ENCODE results near the gene CEBPE. TPM values are rescaled to one million over a fixed set of nuclear protein-coding genes. Genes with fewer than 3 reads are reported as not detected.

The CEBPE gene
- total RNA-seq, 1 experiment from 2014 or later: not detected

- no peak for DNase-seq
- H3K9me3 Mint-ChIP-seq (ENCODE audit: low read depth, unreplicated experiment): no peaks in the 10 kb centered on the region
- CTCF ChIA-PET: no interaction called here
- peaks cover 35% of the 10 kb centered on the region for H3K27me3 Mint-ChIP-seq (ENCODE audit: unreplicated experiment)
- intact Hi-C loops (cut with micrococcal nuclease; ENCODE audit: unreplicated experiment): no loop called here
- H3K36me3 Mint-ChIP-seq (ENCODE audit: insufficient read depth, unreplicated experiment): no peaks in the 10 kb centered on the region
- H3K4me1 Mint-ChIP-seq (ENCODE audit: low read depth, unreplicated experiment): no peaks in the 10 kb centered on the region
- no TSS peak for BruUV-seq (replicated peaks)
- no peak overlapping the region for H3K27ac Mint-ChIP-seq (ENCODE audit: unreplicated experiment)
- TF ChIP-seq, protein P1, sequence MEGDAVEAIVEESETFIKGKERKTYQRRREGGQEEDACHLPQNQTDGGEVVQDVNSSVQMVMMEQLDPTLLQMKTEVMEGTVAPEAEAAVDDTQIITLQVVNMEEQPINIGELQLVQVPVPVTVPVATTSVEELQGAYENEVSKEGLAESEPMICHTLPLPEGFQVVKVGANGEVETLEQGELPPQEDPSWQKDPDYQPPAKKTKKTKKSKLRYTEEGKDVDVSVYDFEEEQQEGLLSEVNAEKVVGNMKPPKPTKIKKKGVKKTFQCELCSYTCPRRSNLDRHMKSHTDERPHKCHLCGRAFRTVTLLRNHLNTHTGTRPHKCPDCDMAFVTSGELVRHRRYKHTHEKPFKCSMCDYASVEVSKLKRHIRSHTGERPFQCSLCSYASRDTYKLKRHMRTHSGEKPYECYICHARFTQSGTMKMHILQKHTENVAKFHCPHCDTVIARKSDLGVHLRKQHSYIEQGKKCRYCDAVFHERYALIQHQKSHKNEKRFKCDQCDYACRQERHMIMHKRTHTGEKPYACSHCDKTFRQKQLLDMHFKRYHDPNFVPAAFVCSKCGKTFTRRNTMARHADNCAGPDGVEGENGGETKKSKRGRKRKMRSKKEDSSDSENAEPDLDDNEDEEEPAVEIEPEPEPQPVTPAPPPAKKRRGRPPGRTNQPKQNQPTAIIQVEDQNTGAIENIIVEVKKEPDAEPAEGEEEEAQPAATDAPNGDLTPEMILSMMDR (IDR thresholded peaks at IDR 0.05; ENCODE audit: unreplicated experiment): no peak
- H3K4me3 Mint-ChIP-seq (ENCODE audit: low read depth, unreplicated experiment): no peak overlapping the region
Observed at GRCh38 chr14:23106747-23107045, 12.4 kb downstream of the CEBPE start.

GRCh38 chr14:23105348-23105824, 13.7 kb downstream of the CEBPE start:
- TF ChIP-seq, protein P1 (IDR thresholded peaks at IDR 0.05; ENCODE audit: unreplicated experiment): no peak
- H3K27me3 Mint-ChIP-seq (ENCODE audit: unreplicated experiment): peaks cover 35% of the 10 kb centered on the region
- no TSS peak for BruUV-seq (replicated peaks)
- intact Hi-C loops (cut with micrococcal nuclease; ENCODE audit: unreplicated experiment): no loop called here
- DNase-seq: no peak
- CTCF ChIA-PET: interaction anchor here (0.7 kb wide), 1 partner anchor 1658 kb away, joined by 3 read pairs; no protein-coding TSS in a partner anchor
- no peaks in the 10 kb centered on the region for H3K9me3 Mint-ChIP-seq (ENCODE audit: low read depth, unreplicated experiment)
- no peak overlapping the region for H3K4me3 Mint-ChIP-seq (ENCODE audit: low read depth, unreplicated experiment)
- H3K36me3 Mint-ChIP-seq (ENCODE audit: insufficient read depth, unreplicated experiment): no peaks in the 10 kb centered on the region
- no peak overlapping the region for H3K27ac Mint-ChIP-seq (ENCODE audit: unreplicated experiment)
- no peaks in the 10 kb centered on the region for H3K4me1 Mint-ChIP-seq (ENCODE audit: low read depth, unreplicated experiment)

- no peak within 1 kb of the TSS for H3K27ac Mint-ChIP-seq (ENCODE audit: unreplicated experiment)
- intact Hi-C loops (cut with micrococcal nuclease; ENCODE audit: unreplicated experiment): no loop called here
- CTCF ChIA-PET: no interaction called here
- DNase-seq: no peak
- H3K27me3 Mint-ChIP-seq (ENCODE audit: unreplicated experiment): peaks cover 35% of the 10 kb centered on the region
- H3K4me1 Mint-ChIP-seq (ENCODE audit: low read depth, unreplicated experiment): no peaks in the 10 kb centered on the region
- H3K36me3 Mint-ChIP-seq (ENCODE audit: insufficient read depth, unreplicated experiment): peaks cover 1% of the 10 kb centered on the region
- TF ChIP-seq, protein P1 (IDR thresholded peaks at IDR 0.05; ENCODE audit: unreplicated experiment): no peak
- no TSS peak for BruUV-seq (replicated peaks)
- no peak within 1 kb of the TSS for H3K4me3 Mint-ChIP-seq (ENCODE audit: low read depth, unreplicated experiment)
- no peaks in the 10 kb centered on the region for H3K9me3 Mint-ChIP-seq (ENCODE audit: low read depth, unreplicated experiment)
Observed at GRCh38 chr14:23104591-23105347, 14.3 kb downstream of the CEBPE start, which contains the start of gene CIROP. TSS of gene CIROP (minus strand) at chr14:23104989. CDS start at chr14:23104920, 69 bp downstream.

- BruUV-seq (replicated peaks): no TSS peak
- intact Hi-C loops (cut with micrococcal nuclease; ENCODE audit: unreplicated experiment): no loop called here
- no peak overlapping the region for H3K27ac Mint-ChIP-seq (ENCODE audit: unreplicated experiment)
- TF ChIP-seq, protein P1 (IDR thresholded peaks at IDR 0.05; ENCODE audit: unreplicated experiment): no peak
- H3K27me3 Mint-ChIP-seq (ENCODE audit: unreplicated experiment): peaks cover 35% of the 10 kb centered on the region
- peaks cover 7% of the 10 kb centered on the region for H3K36me3 Mint-ChIP-seq (ENCODE audit: insufficient read depth, unreplicated experiment)
- H3K9me3 Mint-ChIP-seq (ENCODE audit: low read depth, unreplicated experiment): no peaks in the 10 kb centered on the region
- CTCF ChIA-PET: no interaction called here
- H3K4me3 Mint-ChIP-seq (ENCODE audit: low read depth, unreplicated experiment): no peak overlapping the region
- H3K4me1 Mint-ChIP-seq (ENCODE audit: low read depth, unreplicated experiment): no peaks in the 10 kb centered on the region
- DNase-seq: no peak
Observed at GRCh38 chr14:23104070-23104590, 14.9 kb downstream of the CEBPE start.

All from Calu3 (cell line).